ENCODE results near the gene SOX5.
"Not testable (repeated sequence)": the region's sequence is repeated elsewhere in the genome, so short reads cannot be mapped to it uniquely, and the experiment has no call there.

The SOX5 gene

DNA sequence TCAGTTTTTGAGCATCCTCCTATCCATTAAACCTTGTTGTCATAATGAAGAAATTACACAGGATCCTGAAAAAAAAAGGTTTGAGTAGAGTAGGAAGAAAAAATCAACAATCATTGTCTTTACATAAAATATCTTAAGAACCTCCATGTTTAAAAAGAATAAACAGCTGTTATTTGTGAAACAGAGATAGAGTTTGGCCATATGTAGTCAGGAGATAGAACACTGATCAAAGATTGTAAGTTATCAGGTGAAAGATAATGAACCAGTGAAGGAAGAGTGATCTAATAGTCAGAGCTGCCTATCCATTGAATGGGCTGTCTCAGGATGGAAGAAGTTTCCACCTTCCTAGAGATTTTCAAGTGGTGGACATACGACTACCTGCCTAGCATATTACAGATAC lies 397.1 kb downstream of the SOX5 start:
- no peak for DNase-seq (ENCODE audit: low read depth in 2 of 3, low spot score in 2 of 3)

DNA sequence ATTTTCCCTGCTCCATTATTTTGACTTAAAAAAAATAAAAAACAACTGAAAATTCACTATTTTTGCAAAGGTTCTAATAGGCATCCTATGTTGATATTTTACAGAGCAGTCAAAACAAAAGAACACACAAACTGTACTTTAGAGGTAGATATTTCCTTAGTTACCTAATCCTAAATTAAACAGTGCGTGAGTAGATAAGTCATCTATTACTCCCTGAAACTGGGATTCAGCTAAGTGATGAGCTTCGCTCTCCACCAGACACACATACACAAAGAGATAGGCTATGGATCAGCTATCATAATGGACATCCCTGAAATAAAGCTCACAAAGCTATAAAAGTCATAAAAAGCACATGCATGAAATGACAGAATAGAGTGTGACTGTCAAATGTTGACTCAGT lies 398.7 kb downstream of the SOX5 start:
- no peak for DNase-seq (ENCODE audit: low read depth in 2 of 3, low spot score in 2 of 3)

GRCh38 chr12:23548742-23549141 lies 400.7 kb downstream of the SOX5 start:
- no peak for DNase-seq (ENCODE audit: low read depth in 2 of 3, low spot score in 2 of 3)

- DNase-seq (ENCODE audit: low read depth in 2 of 3, low spot score in 2 of 3): no peak
These were observed 402.7 kb downstream of the SOX5 start for GRCh38 chr12:23546756-23547155.

GRCh38 chr12:23543767-23544166 lies 405.7 kb downstream of the SOX5 start:
- no peak for DNase-seq (ENCODE audit: low read depth in 2 of 3, low spot score in 2 of 3)

GRCh38 chr12:23542187-23542586 lies 407.3 kb downstream of the SOX5 start:
- DNase-seq (ENCODE audit: low read depth in 2 of 3, low spot score in 2 of 3): no peak

DNA sequence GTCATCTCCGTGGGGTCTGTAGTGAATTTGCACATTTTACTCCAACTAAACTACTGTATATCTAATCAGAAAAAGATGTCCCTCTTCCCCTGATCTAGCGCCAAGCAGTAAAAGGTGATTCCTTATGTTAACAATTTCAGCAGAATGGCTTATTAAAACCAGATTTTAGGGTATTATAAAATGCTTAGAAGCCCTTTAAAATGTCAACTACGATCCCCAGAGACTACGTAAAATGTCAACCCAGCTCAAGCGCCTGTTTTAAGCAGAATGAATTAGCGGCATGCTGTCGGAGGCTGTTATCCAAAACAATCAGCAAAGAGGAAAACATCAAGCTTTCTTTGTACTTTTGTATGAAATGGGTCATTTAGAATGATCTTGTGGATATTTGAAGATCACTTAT lies 408.9 kb downstream of the SOX5 start:
- no peak for DNase-seq (ENCODE audit: low read depth in 2 of 3, low spot score in 2 of 3)

GRCh38 chr12:23536293-23536692 lies 413.2 kb downstream of the SOX5 start:
- DNase-seq (ENCODE audit: low read depth in 2 of 3, low spot score in 2 of 3): no peak

DNA sequence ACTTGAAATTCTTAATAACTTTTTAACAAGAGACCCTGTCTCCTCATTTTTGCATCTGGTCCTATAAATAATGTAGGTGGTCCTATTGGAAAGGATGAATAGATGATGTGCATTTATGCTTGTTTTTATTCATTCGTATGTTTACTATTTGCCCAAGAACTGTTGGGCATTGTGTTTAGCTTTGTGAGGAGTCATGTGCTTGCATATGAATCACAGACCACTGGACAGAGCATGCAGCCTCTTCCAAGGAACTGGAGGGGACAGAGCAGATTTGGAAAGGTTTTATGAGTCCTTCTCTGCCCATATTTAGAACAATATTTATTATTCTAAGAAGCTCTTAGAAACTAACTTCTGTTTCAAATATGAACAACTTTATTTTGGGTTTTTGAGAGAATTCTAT lies 414.0 kb downstream of the SOX5 start:
- DNase-seq (ENCODE audit: low read depth in 2 of 3, low spot score in 2 of 3): no peak

DNA sequence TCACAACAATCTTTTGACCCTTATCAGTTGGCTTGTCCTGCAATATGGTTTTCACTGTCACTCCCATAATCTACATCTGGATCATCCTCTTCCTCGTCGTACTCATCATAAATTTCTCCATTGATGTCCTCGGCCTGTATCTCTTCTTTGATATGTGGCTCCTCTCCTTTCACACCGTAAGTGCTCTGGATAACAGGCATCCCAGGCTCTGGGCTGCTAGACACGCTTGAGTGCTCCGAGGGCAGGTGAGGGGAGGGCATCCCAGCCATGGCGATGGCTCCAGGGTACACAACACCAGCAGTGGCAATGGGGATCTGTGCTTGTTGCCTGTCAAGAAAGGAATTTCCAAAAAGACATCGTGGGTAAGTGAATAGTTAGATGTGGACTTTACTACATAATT lies 415.3 kb downstream of the SOX5 start:
- DNase-seq (ENCODE audit: low read depth in 2 of 3, low spot score in 2 of 3): no peak

- DNase-seq (ENCODE audit: low read depth in 2 of 3, low spot score in 2 of 3): no peak
These were observed 415.8 kb downstream of the SOX5 start for GRCh38 chr12:23533699-23534098.

DNA sequence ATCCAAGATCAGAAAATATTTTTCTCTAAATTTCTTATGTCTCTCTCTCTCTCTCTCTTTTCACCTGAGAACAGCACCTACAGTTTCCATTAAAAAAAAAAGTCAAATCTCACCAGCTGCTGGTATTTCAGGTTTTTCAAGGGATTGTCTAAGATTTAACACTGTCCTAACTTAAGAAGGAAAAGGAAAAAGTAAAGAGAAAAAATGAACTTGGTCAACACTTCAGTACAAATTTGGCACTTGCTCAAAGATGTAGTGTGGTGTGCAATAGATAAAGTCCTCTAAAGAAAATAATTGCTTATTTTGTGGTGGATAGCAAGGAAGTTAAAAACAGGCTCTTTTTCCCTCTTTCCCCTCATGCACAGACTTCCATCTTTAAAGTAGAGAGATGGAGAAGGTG lies 416.2 kb downstream of the SOX5 start:
- no peak for DNase-seq (ENCODE audit: low read depth in 2 of 3, low spot score in 2 of 3)

DNA sequence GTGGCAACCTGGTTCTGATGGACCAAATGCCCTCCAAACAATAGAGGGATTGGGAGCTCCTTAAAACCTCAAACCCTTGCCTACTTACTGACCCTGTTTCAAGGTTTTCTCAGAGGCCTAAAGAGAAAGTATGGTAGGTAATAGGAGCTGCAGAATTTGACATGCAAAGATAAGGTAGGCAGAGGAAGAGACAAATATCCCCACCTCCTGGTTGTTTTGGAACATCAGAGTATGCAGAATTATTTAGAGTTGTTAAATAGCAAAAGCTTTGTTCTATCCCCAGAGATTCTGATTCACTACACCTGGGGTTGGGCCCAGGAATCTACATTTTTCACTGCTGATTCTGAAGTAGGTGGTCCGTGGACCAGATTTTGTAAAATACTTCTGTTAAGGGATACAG lies 421.2 kb downstream of the SOX5 start:
- DNase-seq (ENCODE audit: low read depth in 2 of 3, low spot score in 2 of 3): no peak

- no peak for DNase-seq (ENCODE audit: low read depth in 2 of 3, low spot score in 2 of 3)
These were observed 423.9 kb downstream of the SOX5 start for GRCh38 chr12:23525450-23526072.

- DNase-seq (ENCODE audit: low read depth in 2 of 3, low spot score in 2 of 3): no peak
These were observed 426.1 kb downstream of the SOX5 start for GRCh38 chr12:23523339-23523738.

DNA sequence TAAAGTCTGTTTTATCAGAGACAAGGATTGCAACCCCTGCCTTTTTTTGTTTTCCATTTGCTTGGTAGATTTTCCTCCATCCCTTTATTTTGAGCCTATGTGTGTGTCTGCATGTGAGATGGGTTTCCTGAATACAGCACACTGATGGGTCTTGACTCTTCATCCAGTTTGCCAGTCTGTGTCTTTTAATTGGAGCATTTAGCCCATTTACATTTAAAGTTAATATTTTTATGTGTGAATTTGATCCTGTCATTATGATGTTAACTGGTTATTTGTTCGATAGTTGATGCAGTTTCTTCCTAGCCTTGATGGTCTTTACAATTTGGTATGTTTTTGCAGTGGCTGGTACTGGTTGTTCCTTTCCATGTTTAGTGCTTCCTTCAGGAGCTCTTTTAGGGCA lies 430.0 kb downstream of the SOX5 start:
- DNase-seq (ENCODE audit: low read depth in 2 of 3, low spot score in 2 of 3): not testable (repeated sequence)

GRCh38 chr12:23515785-23516184 lies 433.7 kb downstream of the SOX5 start:
- DNase-seq (ENCODE audit: low read depth in 2 of 3, low spot score in 2 of 3): not testable (repeated sequence)

DNA sequence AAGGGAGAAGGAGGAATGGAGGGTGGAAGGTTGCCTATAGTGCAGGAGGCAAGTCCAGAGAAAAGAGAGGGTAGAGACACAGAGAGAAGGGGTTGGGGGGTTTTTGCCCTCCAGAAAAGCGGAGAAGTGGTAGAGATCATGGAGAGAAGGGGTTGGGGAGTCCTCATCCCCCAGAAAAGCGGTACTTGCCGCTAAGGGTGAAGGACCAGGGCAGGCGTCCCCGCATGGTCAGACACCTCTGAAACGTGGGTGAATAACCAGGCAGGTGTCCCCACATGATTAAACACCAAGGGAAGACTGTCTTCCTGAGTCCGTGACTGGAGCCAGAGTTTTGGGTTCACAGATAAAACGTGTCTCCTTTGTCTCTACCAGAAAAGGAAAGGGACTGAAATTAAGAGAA lies 439.0 kb downstream of the SOX5 start:
- DNase-seq (ENCODE audit: low read depth in 2 of 3, low spot score in 2 of 3): no peak

DNA sequence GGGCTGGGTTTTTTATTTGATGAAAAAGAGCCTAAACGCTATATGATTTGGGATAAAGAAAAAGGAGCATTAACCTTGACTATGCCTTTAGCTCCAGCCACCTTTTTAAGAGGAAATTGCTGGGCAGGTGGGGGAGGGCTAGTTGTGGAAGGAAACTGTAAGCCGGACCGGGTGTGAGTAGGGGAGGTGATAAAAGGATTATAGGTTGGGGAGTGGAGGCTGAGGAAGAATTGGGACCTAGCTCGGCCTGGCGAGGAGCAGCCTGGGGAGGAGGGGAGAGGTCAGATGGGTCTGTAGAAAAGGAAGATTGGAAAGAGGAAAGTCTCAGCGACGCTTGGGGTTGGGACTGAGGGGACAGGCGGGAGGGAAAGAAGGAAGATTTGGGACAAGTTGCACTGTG lies 439.6 kb downstream of the SOX5 start:
- not testable (repeated sequence) for DNase-seq (ENCODE audit: low read depth in 2 of 3, low spot score in 2 of 3)

- DNase-seq (ENCODE audit: low read depth in 2 of 3, low spot score in 2 of 3): not testable (repeated sequence)
These were observed 441.7 kb downstream of the SOX5 start for GRCh38 chr12:23507785-23508184.

- not testable (repeated sequence) for DNase-seq (ENCODE audit: low read depth in 2 of 3, low spot score in 2 of 3)
These were observed 443.7 kb downstream of the SOX5 start for GRCh38 chr12:23505736-23506135.

- DNase-seq (ENCODE audit: low read depth in 2 of 3, low spot score in 2 of 3): no peak
These were observed 444.6 kb downstream of the SOX5 start for GRCh38 chr12:23504641-23505399.

- no peak for DNase-seq (ENCODE audit: low read depth in 2 of 3, low spot score in 2 of 3)
These were observed 445.4 kb downstream of the SOX5 start for GRCh38 chr12:23504043-23504442.
